GM23338 (cell line): Measurements from ENCODE around the gene NEK10. TPM values are rescaled to one million over a fixed set of nuclear protein-coding genes. Genes with fewer than 3 reads are reported as not detected.

Experiments
- ATAC-seq: fragments of 200-7000 bp; cut with Tn5 transposase; 3 replicates; pipeline ENCODE4 v1.9.1; 2020
- DNase-seq: peaks from one replicate; pipeline ENCODE4 v3.0.0-alpha.2; 2015; ENCODE audit warnings: low spot score
- H2AFZ ChIP-seq: fragments of 200-600 bp; sonication (generic); 2 replicates; pipeline ENCODE4 v1.8.0; 2016; ENCODE audit warnings: antibody characterized with exemption, mild to moderate bottlenecking, moderate library complexity
- H3F3A ChIP-seq: fragments of 200-600 bp; sonication (generic); replicated peaks from 2 replicates; pipeline ENCODE4 v1.8.0; 2017; ENCODE audit warnings: antibody characterized with exemption, mixed run types, low read depth
- H3K27ac ChIP-seq: fragments of 200-600 bp; sonication (generic); 2 replicates; pipeline ENCODE4 v1.6.1; 2016; ENCODE audit warnings: low read depth
- H3K27me3 ChIP-seq: fragments of 200-600 bp; sonication (generic); 2 replicates; pipeline ENCODE4 v1.8.0; 2016; ENCODE audit warnings: mild to moderate bottlenecking, mixed run types, moderate library complexity; ENCODE audit not compliant: insufficient read depth
- H3K36me3 ChIP-seq: fragments of 200-600 bp; sonication (generic); 2 replicates; pipeline ENCODE4 v1.8.0; 2016; ENCODE audit warnings: mild to moderate bottlenecking; ENCODE audit not compliant: insufficient read depth
- H3K4me1 ChIP-seq: fragments of 200-600 bp; sonication (generic); 2 replicates; pipeline ENCODE4 v1.8.0; 2016; ENCODE audit warnings: mild to moderate bottlenecking, moderate library complexity; ENCODE audit not compliant: insufficient read depth
- H3K4me2 ChIP-seq: fragments of 200-600 bp; sonication (generic); 2 replicates; pipeline ENCODE4 v1.7.1; 2017; ENCODE audit warnings: mixed run types
- H3K4me3 ChIP-seq: fragments of 200-600 bp; sonication (generic); 2 replicates; pipeline ENCODE4 v1.6.1; 2016; ENCODE audit warnings: mixed run types
- H3K79me2 ChIP-seq: fragments of 200-600 bp; sonication (generic); replicated peaks from 2 replicates; pipeline ENCODE4 v1.8.0; 2017; ENCODE audit warnings: mild to moderate bottlenecking; ENCODE audit not compliant: insufficient read depth
- H3K9me2 ChIP-seq: fragments of 200-600 bp; sonication (generic); 2 replicates; pipeline ENCODE4 v1.8.0; 2017; ENCODE audit not compliant: insufficient read depth
- H4K20me1 ChIP-seq: fragments of 200-600 bp; sonication (generic); replicated peaks from 2 replicates; pipeline ENCODE4 v1.8.0; 2017; ENCODE audit warnings: mild to moderate bottlenecking; ENCODE audit not compliant: insufficient read depth
- H3K27ac Mint-ChIP-seq: 2 replicates; pipeline ENCODE4 v1.8.0; 2020; ENCODE audit warnings: inconsistent platforms, mild to moderate bottlenecking, moderate library complexity, mixed read lengths
- H3K27me3 Mint-ChIP-seq: 3 replicates; pipeline ENCODE4 v1.8.0; 2022; ENCODE audit warnings: low read depth, mild to moderate bottlenecking, moderate library complexity, mixed read lengths, inconsistent platforms; ENCODE audit not compliant: insufficient read depth, poor library complexity
- H3K36me3 Mint-ChIP-seq: 3 replicates; pipeline ENCODE4 v1.8.0; 2021; ENCODE audit warnings: low read depth, mild to moderate bottlenecking, inconsistent platforms, moderate library complexity, mixed read lengths
- H3K4me1 Mint-ChIP-seq: 3 replicates; pipeline ENCODE4 v1.8.0; 2020; ENCODE audit warnings: mild to moderate bottlenecking, inconsistent platforms, mixed read lengths
- H3K4me3 Mint-ChIP-seq: 3 replicates; pipeline ENCODE4 v1.8.0; 2021; ENCODE audit warnings: moderate library complexity, mild to moderate bottlenecking, inconsistent platforms, mixed read lengths
- H3K9me3 Mint-ChIP-seq: 3 replicates; pipeline ENCODE4 v1.8.0; 2020; ENCODE audit warnings: moderate library complexity, mild to moderate bottlenecking, inconsistent platforms, mixed read lengths
- CREB1 ChIP-seq: fragments of 250-450 bp; sonication (Bioruptor Pico); IDR thresholded peaks from 2 replicates; pipeline ENCODE4 v1.5.0; 2020; ENCODE audit warnings: low read depth, mild to moderate bottlenecking, moderate library complexity
- CTCF ChIP-seq, 2 experiments: fragments of 200-600 bp in 1 of 2; sonication (generic) in 1 of 2; conservative IDR thresholded peaks; 2 replicates each; pipeline versions ENCODE4 v1.5.1 to v1.6.1; 2016 to 2017; ENCODE audit warnings: antibody characterized with exemption in 2 of 2, low read depth in 2 of 2, mild to moderate bottlenecking in 2 of 2, moderate library complexity in 1 of 2
- ETS1 ChIP-seq: IDR thresholded peaks from 2 replicates; pipeline ENCODE4 v1.6.1; 2016; ENCODE audit warnings: antibody characterized with exemption
- EZH2 ChIP-seq: fragments of 200-600 bp; sonication (generic); IDR thresholded peaks from one replicate; pipeline ENCODE4 v1.8.0; 2017; ENCODE audit warnings: antibody characterized with exemption, mild to moderate bottlenecking, low read depth; ENCODE audit not compliant: unreplicated experiment
- EZH2phosphoT487 ChIP-seq: fragments of 200-600 bp; sonication (generic); IDR thresholded peaks from one replicate; pipeline ENCODE4 v1.8.1; 2018; ENCODE audit warnings: antibody characterized with exemption; ENCODE audit not compliant: unreplicated experiment
- JUNB ChIP-seq: IDR thresholded peaks from one replicate; pipeline ENCODE4 v1.6.1; 2016; ENCODE audit warnings: antibody characterized with exemption; ENCODE audit not compliant: unreplicated experiment
- NANOG ChIP-seq: IDR thresholded peaks from 2 replicates; pipeline ENCODE4 v1.6.1; 2016; ENCODE audit warnings: antibody characterized with exemption, borderline replicate concordance
- POLR2AphosphoS5 ChIP-seq: IDR thresholded peaks from 2 replicates; pipeline ENCODE4 v1.6.1; 2016; ENCODE audit warnings: antibody characterized with exemption, low read depth
- STAT1 ChIP-seq: IDR thresholded peaks from one replicate; pipeline ENCODE4 v1.6.1; 2016; ENCODE audit warnings: antibody characterized with exemption; ENCODE audit not compliant: unreplicated experiment
- ZNF114 ChIP-seq: fragments of 250-450 bp; sonication (Bioruptor Pico); IDR thresholded peaks from 2 replicates; pipeline ENCODE4 v1.5.0; 2020; ENCODE audit warnings: mild to moderate bottlenecking, moderate library complexity
- ZNF331 ChIP-seq: fragments of 250-450 bp; sonication (Bioruptor Pico); IDR thresholded peaks from 2 replicates; pipeline ENCODE4 v1.5.0; 2020; ENCODE audit warnings: low read depth, mild to moderate bottlenecking, moderate library complexity
- polyA plus RNA-seq: library from polyadenylated mRNA; unstranded; fragments of >200 nt; fragmentation: Nextera tagmentation; extraction: Ambion mirVana; gene quantifications from 2 replicates; pipeline ENCODE4 v1.2.1, GENCODE V29; 2016
- total RNA-seq: library from RNA; depleted of rRNA; stranded (reverse); fragments of >200 nt; shearing (Covaris generic); gene quantifications from 2 replicates; pipeline ENCODE4 v1.2.3, GENCODE V29; 2014

NEK10 gene
- total and polyA plus RNA-seq, 2 experiments from 2014 or later, result 0.55 to 2.0 TPM

GRCh38 chr3:27138005-27138404 lies 231.2 kb downstream of the NEK10 start:
- peaks cover 6% of the 10 kb centered on the region; the same call in 2 of the 3 replicates for H3K36me3 Mint-ChIP-seq
- Histone ChIP-seq H3K27ac (no peak overlapping the region), H3K9me2 (no peaks in the 10 kb centered on the region), H4K20me1 (no peaks in the 10 kb centered on the region), H3K79me2 (no peaks in the 10 kb centered on the region), H3K4me3 (no peak overlapping the region), H3K27me3 (no peaks in the 10 kb centered on the region), H3K36me3 (no peaks in the 10 kb centered on the region; the same call in 1 of the 2 replicates), H2AFZ (no peak overlapping the region), H3F3A (no peaks in the 10 kb centered on the region), H3K4me1 (no peaks in the 10 kb centered on the region), H3K4me2 (no peak overlapping the region)
- ATAC-seq (peak; percentile 60; the same call in 2 of the 3 replicates), DNase-seq (peak; percentile 27)
- no peak overlapping the region for H3K27ac Mint-ChIP-seq
- no peaks in the 10 kb centered on the region; the same call in 2 of the 3 replicates for H3K4me1 Mint-ChIP-seq
- H3K27me3 Mint-ChIP-seq, result no peaks in the 10 kb centered on the region
- no peak overlapping the region for H3K4me3 Mint-ChIP-seq
- H3K9me3 Mint-ChIP-seq, result peaks cover 15% of the 10 kb centered on the region
- TF ChIP-seq ZNF331 (no peak), CTCF (conservative IDR thresholded peaks at IDR 0.05; ENCODE audit: low read depth in 2 of 2) (peak; percentile 37 to 60), ZNF114 (no peak)

- no peaks in the 10 kb centered on the region for H3F3A ChIP-seq
- peak; percentile 79 for DNase-seq
- H3K27ac ChIP-seq, result no peak overlapping the region
- H3K79me2 ChIP-seq, result no peaks in the 10 kb centered on the region
- Mint-ChIP-seq H3K36me3 (no peaks in the 10 kb centered on the region), H3K9me3 (no peaks in the 10 kb centered on the region), H3K27me3 (no peaks in the 10 kb centered on the region), H3K4me3 (no peak overlapping the region), H3K4me1 (no peaks in the 10 kb centered on the region; the same call in 2 of the 3 replicates), H3K27ac (no peak overlapping the region)
- no peaks in the 10 kb centered on the region for H3K27me3 ChIP-seq
- H3K4me1 ChIP-seq, result no peaks in the 10 kb centered on the region
- H4K20me1 ChIP-seq, result no peaks in the 10 kb centered on the region
- H3K4me3 ChIP-seq, result no peak overlapping the region
- TF ChIP-seq CTCF (conservative IDR thresholded peaks at IDR 0.05; ENCODE audit: low read depth in 2 of 2) (peak; percentile 88 to 96), NANOG (no peak), JUNB (no peak)
- ATAC-seq, result peak; percentile 93
- no peaks in the 10 kb centered on the region for H3K9me2 ChIP-seq
- H2AFZ ChIP-seq, result no peak overlapping the region
- H3K36me3 ChIP-seq, result no peaks in the 10 kb centered on the region
- no peak overlapping the region for H3K4me2 ChIP-seq
Observed at GRCh38 chr3:27134171-27134796, 234.9 kb downstream of the NEK10 start.

- Histone ChIP-seq H3K36me3 (no peaks in the 10 kb centered on the region), H3K27me3 (no peaks in the 10 kb centered on the region), H3K79me2 (no peaks in the 10 kb centered on the region), H3K4me2 (no peak overlapping the region), H3K9me2 (no peaks in the 10 kb centered on the region), H3F3A (no peaks in the 10 kb centered on the region), H3K4me3 (no peak overlapping the region), H2AFZ (no peak overlapping the region), H3K27ac (no peak overlapping the region), H3K4me1 (no peaks in the 10 kb centered on the region), H4K20me1 (no peaks in the 10 kb centered on the region)
- DNase-seq, result no peak
- H3K27me3 Mint-ChIP-seq, result no peaks in the 10 kb centered on the region
- H3K4me3 Mint-ChIP-seq, result no peak overlapping the region
- H3K36me3 Mint-ChIP-seq, result no peaks in the 10 kb centered on the region
- no peaks in the 10 kb centered on the region; the same call in 2 of the 3 replicates for H3K4me1 Mint-ChIP-seq
- H3K9me3 Mint-ChIP-seq, result no peaks in the 10 kb centered on the region
- no peak overlapping the region for H3K27ac Mint-ChIP-seq
- no peak for ATAC-seq
- no peak for TF ChIP-seq STAT1
- no peak for TF ChIP-seq NANOG
- TF ChIP-seq CTCF (conservative IDR thresholded peaks at IDR 0.05; ENCODE audit: low read depth in 2 of 2), result no peak
- no peak for TF ChIP-seq ZNF114
- no peak for TF ChIP-seq CREB1 (CRISPR knock-in tag)
- TF ChIP-seq EZH2phosphoT487, result no peak
- no peak for TF ChIP-seq EZH2
- TF ChIP-seq JUNB, result no peak
- TF ChIP-seq ZNF331, result no peak
- TF ChIP-seq POLR2AphosphoS5, result no peak
- no peak for TF ChIP-seq ETS1
Observed at GRCh38 chr3:27133060-27133459, 236.1 kb downstream of the NEK10 start.
